HEK293 (cell line): ENCODE results near the gene C14orf119.

Experiments
- CTCF ChIA-PET: fragments of 350-600 bp; formaldehyde crosslinking; extraction: SDS; loops from one replicate; lab custom pipeline; 2021; ENCODE audit warnings: antibody characterized with exemption; lab: Yijun Ruan, JAX
- POLR2A ChIA-PET: fragments of 300-600 bp; formaldehyde crosslinking; extraction: SDS; loops from one replicate; lab custom pipeline; 2020; ENCODE audit warnings: antibody characterized with exemption, inconsistent platforms; lab: Yijun Ruan, JAX
- H3K27ac ChIP-seq: fragments of 200-500 bp; sonication (Bioruptor generic); 2 replicates; pipeline ENCODE4 v1.5.1; 2014; ENCODE audit warnings: low read depth, low read length, control low read depth, inconsistent platforms; ENCODE audit errors: extremely low read depth
- H3K36me3 ChIP-seq, 2 experiments: fragments of 200-500 bp in 1 of 2; sonication (Bioruptor generic) in 1 of 2; 1 replicate in 1 of 2; 2 replicates in 1 of 2; pipeline ENCODE4 v1.5.1; 2014 to 2017; ENCODE audit warnings: inconsistent platforms in 2 of 2, low read length in 2 of 2; ENCODE audit not compliant: control insufficient read depth in 2 of 2, insufficient read depth in 1 of 2
- H3K4me1 ChIP-seq: fragments of 200-500 bp; sonication (Bioruptor generic); 2 replicates; pipeline ENCODE4 v1.5.1; 2014; ENCODE audit warnings: mild to moderate bottlenecking, low read length, inconsistent platforms; ENCODE audit not compliant: control insufficient read depth, insufficient read depth
- H3K4me3 ChIP-seq: 2 replicates; pipeline ENCODE4 v1.5.1; 2011; ENCODE audit warnings: low read depth, mild to moderate bottlenecking, control low read depth, low read length, moderate library complexity
- H3K9me3 ChIP-seq: fragments of 200-500 bp; sonication (Bioruptor generic); 2 replicates; pipeline ENCODE4 v1.5.1; 2014; ENCODE audit warnings: low read depth, low read length, inconsistent platforms; ENCODE audit not compliant: control insufficient read depth, insufficient read depth
- GFI1B ChIP-seq: fragments of 450-650 bp; formaldehyde crosslinking; IDR thresholded peaks from 2 replicates; pipeline ENCODE4 v1.5.1; 2016; ENCODE audit warnings: missing biosample characterization, missing genetic modification characterization
- GLI2 ChIP-seq: fragments of 450-650 bp; formaldehyde crosslinking; IDR thresholded peaks from 2 replicates; pipeline ENCODE4; 2017; ENCODE audit warnings: missing biosample characterization, missing genetic modification characterization, low read depth, borderline replicate concordance
- HIC1 ChIP-seq: fragments of 450-650 bp; formaldehyde crosslinking; IDR thresholded peaks from 2 replicates; pipeline ENCODE4 v1.5.1; 2016; ENCODE audit warnings: missing biosample characterization, missing genetic modification characterization
- MEIS1 ChIP-seq: sonication (generic); formaldehyde crosslinking; IDR thresholded peaks from 2 replicates; pipeline ENCODE4 v1.8.1; 2022; ENCODE audit warnings: missing genetic modification reagents, mild to moderate bottlenecking, borderline replicate concordance
- PRDM10 ChIP-seq: fragments of 450-650 bp; formaldehyde crosslinking; IDR thresholded peaks from 2 replicates; pipeline ENCODE4 v1.5.1; 2016; ENCODE audit warnings: missing biosample characterization, missing genetic modification characterization
- SP3 ChIP-seq: fragments of 450-650 bp; formaldehyde crosslinking; IDR thresholded peaks from 2 replicates; pipeline ENCODE4 v1.5.1; 2016; ENCODE audit warnings: missing biosample characterization, missing genetic modification characterization
- ZBTB20 ChIP-seq: fragments of 450-650 bp; formaldehyde crosslinking; IDR thresholded peaks from 2 replicates; pipeline ENCODE4 v1.5.1; 2016; ENCODE audit warnings: missing biosample characterization, missing genetic modification characterization
- ZBTB21 ChIP-seq: fragments of 450-650 bp; formaldehyde crosslinking; IDR thresholded peaks from 2 replicates; pipeline ENCODE4 v1.5.1; 2017; ENCODE audit warnings: missing biosample characterization, missing genetic modification characterization
- ZBTB48 ChIP-seq: fragments of 450-650 bp; formaldehyde crosslinking; IDR thresholded peaks from 2 replicates; pipeline ENCODE4 v1.5.1; 2016; ENCODE audit warnings: missing biosample characterization, missing genetic modification characterization
- ZNF175 ChIP-seq: fragments of 450-650 bp; formaldehyde crosslinking; IDR thresholded peaks from 2 replicates; pipeline ENCODE4 v1.5.1; 2016; ENCODE audit warnings: missing biosample characterization, missing genetic modification characterization
- ZNF184 ChIP-seq: fragments of 450-650 bp; IDR thresholded peaks from 2 replicates; pipeline ENCODE4 v1.5.1; 2018; ENCODE audit warnings: missing biosample characterization, mild to moderate bottlenecking, missing genetic modification characterization
- ZNF302 ChIP-seq: fragments of 450-650 bp; formaldehyde crosslinking; IDR thresholded peaks from 2 replicates; pipeline ENCODE4 v1.5.1; 2016; ENCODE audit warnings: missing biosample characterization, missing genetic modification characterization, low read depth
- ZNF350 ChIP-seq: fragments of 450-650 bp; formaldehyde crosslinking; IDR thresholded peaks from 2 replicates; pipeline ENCODE4 v1.5.0; 2017; ENCODE audit warnings: missing biosample characterization, mild to moderate bottlenecking, missing genetic modification characterization
- ZNF423 ChIP-seq: fragments of 450-650 bp; formaldehyde crosslinking; IDR thresholded peaks from 2 replicates; pipeline ENCODE4 v1.5.1; 2016; ENCODE audit warnings: missing biosample characterization, missing genetic modification characterization
- ZNF654 ChIP-seq: fragments of 450-650 bp; formaldehyde crosslinking; IDR thresholded peaks from 2 replicates; pipeline ENCODE4 v1.5.1; 2016; ENCODE audit warnings: low read depth, missing biosample characterization, missing genetic modification characterization
- ZNF701 ChIP-seq: fragments of 450-650 bp; formaldehyde crosslinking; IDR thresholded peaks from 2 replicates; pipeline ENCODE4 v1.5.1; 2016; ENCODE audit warnings: missing biosample characterization, missing genetic modification characterization
- ZNF776 ChIP-seq: fragments of 450-650 bp; formaldehyde crosslinking; IDR thresholded peaks from 2 replicates; pipeline ENCODE4 v1.5.0; 2017; ENCODE audit warnings: missing biosample characterization, missing genetic modification characterization, borderline replicate concordance
- ZNF777 ChIP-seq: fragments of 450-650 bp; formaldehyde crosslinking; IDR thresholded peaks from 2 replicates; pipeline ENCODE4 v1.5.1; 2017; ENCODE audit warnings: missing biosample characterization, missing genetic modification characterization, borderline replicate concordance
- TF ChIP-seq, protein P1 (sequence below): fragments of 450-650 bp; formaldehyde crosslinking; IDR thresholded peaks from 2 replicates; pipeline ENCODE4 v1.5.1; 2016; ENCODE audit warnings: missing biosample characterization, missing genetic modification characterization
- TF ChIP-seq, protein P2 (sequence below): fragments of 450-650 bp; formaldehyde crosslinking; IDR thresholded peaks from 2 replicates; pipeline ENCODE4; 2016; ENCODE audit warnings: missing biosample characterization, missing genetic modification characterization
- TF ChIP-seq, protein P3 (sequence below): fragments of 450-650 bp; IDR thresholded peaks from 2 replicates; pipeline ENCODE4 v1.5.1; 2018; ENCODE audit warnings: missing biosample characterization, missing genetic modification characterization
- TF ChIP-seq, protein P4 (sequence below): fragments of 450-650 bp; formaldehyde crosslinking; IDR thresholded peaks from 2 replicates; pipeline ENCODE4 v1.5.1; 2016; ENCODE audit warnings: missing biosample characterization, missing genetic modification characterization

Gene C14orf119

GRCh38 chr14:23052671-23053070 is 42.6 kb upstream of the C14orf119 start (continued):
- TF ChIP-seq, protein P1, sequence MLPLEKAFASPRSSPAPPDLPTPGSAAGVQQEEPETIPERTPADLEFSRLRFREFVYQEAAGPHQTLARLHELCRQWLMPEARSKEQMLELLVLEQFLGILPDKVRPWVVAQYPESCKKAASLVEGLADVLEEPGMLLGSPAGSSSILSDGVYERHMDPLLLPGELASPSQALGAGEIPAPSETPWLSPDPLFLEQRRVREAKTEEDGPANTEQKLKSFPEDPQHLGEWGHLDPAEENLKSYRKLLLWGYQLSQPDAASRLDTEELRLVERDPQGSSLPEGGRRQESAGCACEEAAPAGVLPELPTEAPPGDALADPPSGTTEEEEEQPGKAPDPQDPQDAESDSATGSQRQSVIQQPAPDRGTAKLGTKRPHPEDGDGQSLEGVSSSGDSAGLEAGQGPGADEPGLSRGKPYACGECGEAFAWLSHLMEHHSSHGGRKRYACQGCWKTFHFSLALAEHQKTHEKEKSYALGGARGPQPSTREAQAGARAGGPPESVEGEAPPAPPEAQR (tag by site-specific recombination) = no peak
- no peak for TF ChIP-seq ZNF776 (tag by site-specific recombination)
- TF ChIP-seq, protein P2, sequence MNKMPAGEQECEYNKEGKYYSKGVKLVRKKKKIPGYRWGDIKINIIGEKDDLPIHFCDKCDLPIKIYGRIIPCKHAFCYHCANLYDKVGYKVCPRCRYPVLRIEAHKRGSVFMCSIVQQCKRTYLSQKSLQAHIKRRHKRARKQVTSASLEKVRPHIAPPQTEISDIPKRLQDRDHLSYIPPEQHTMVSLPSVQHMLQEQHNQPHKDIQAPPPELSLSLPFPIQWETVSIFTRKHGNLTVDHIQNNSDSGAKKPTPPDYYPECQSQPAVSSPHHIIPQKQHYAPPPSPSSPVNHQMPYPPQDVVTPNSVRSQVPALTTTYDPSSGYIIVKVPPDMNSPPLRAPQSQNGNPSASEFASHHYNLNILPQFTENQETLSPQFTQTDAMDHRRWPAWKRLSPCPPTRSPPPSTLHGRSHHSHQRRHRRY = no peak
- TF ChIP-seq MEIS1 (CRISPR knock-in tag) = no peak
- no peak for TF ChIP-seq ZNF423 (tag by site-specific recombination)
- TF ChIP-seq SP3 = no peak
- no peak for TF ChIP-seq GLI2 (tag by site-specific recombination)
- TF ChIP-seq, protein P3, sequence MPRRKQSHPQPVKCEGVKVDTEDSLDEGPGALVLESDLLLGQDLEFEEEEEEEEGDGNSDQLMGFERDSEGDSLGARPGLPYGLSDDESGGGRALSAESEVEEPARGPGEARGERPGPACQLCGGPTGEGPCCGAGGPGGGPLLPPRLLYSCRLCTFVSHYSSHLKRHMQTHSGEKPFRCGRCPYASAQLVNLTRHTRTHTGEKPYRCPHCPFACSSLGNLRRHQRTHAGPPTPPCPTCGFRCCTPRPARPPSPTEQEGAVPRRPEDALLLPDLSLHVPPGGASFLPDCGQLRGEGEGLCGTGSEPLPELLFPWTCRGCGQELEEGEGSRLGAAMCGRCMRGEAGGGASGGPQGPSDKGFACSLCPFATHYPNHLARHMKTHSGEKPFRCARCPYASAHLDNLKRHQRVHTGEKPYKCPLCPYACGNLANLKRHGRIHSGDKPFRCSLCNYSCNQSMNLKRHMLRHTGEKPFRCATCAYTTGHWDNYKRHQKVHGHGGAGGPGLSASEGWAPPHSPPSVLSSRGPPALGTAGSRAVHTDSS (tag by site-specific recombination) = no peak
- peak; percentile 88 for TF ChIP-seq ZBTB20
- TF ChIP-seq HIC1 (tag by site-specific recombination) = no peak
- no peak for TF ChIP-seq ZNF777 (tag by site-specific recombination)
- no peak for TF ChIP-seq ZBTB21
- TF ChIP-seq ZBTB48 (tag by site-specific recombination) = no peak

GRCh38 chr14:23053426-23053825 is 41.9 kb upstream of the C14orf119 start:
- H3K4me3 ChIP-seq = no peak overlapping the region
- H3K36me3 ChIP-seq = peaks cover 0 to 60% of the 10 kb centered on the region in 2 experiments; a peak in 1 of 3 replicates
- ChIA-PET POLR2A (interaction anchor here (0.8 kb wide), 1 partner anchor 58 kb away, joined by 5 read pairs; no protein-coding TSS in a partner anchor), CTCF (interaction anchor here (0.9 to 16.2 kb wide), 3 partner anchors 24 to 81 kb away, joined by 3 to 469 read pairs (median 23); partner anchors contain the start of gene AJUBA)
- H3K27ac ChIP-seq = no peak overlapping the region
- peaks cover 4% of the 10 kb centered on the region; the same call in 1 of the 2 replicates for H3K4me1 ChIP-seq
- no peaks in the 10 kb centered on the region for H3K9me3 ChIP-seq
- TF ChIP-seq ZNF175 = no peak
- TF ChIP-seq ZNF350 (tag by site-specific recombination) = no peak
- TF ChIP-seq PRDM10 (tag by site-specific recombination) = no peak
- TF ChIP-seq ZNF302 = no peak
- no peak for TF ChIP-seq GFI1B (tag by site-specific recombination)
- no peak for TF ChIP-seq ZNF654 (tag by site-specific recombination)
- TF ChIP-seq ZNF184 (tag by site-specific recombination) = no peak
- TF ChIP-seq ZNF701 (tag by site-specific recombination) = no peak
- TF ChIP-seq, protein P4, sequence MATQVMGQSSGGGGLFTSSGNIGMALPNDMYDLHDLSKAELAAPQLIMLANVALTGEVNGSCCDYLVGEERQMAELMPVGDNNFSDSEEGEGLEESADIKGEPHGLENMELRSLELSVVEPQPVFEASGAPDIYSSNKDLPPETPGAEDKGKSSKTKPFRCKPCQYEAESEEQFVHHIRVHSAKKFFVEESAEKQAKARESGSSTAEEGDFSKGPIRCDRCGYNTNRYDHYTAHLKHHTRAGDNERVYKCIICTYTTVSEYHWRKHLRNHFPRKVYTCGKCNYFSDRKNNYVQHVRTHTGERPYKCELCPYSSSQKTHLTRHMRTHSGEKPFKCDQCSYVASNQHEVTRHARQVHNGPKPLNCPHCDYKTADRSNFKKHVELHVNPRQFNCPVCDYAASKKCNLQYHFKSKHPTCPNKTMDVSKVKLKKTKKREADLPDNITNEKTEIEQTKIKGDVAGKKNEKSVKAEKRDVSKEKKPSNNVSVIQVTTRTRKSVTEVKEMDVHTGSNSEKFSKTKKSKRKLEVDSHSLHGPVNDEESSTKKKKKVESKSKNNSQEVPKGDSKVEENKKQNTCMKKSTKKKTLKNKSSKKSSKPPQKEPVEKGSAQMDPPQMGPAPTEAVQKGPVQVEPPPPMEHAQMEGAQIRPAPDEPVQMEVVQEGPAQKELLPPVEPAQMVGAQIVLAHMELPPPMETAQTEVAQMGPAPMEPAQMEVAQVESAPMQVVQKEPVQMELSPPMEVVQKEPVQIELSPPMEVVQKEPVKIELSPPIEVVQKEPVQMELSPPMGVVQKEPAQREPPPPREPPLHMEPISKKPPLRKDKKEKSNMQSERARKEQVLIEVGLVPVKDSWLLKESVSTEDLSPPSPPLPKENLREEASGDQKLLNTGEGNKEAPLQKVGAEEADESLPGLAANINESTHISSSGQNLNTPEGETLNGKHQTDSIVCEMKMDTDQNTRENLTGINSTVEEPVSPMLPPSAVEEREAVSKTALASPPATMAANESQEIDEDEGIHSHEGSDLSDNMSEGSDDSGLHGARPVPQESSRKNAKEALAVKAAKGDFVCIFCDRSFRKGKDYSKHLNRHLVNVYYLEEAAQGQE (tag by site-specific recombination) = no peak
